GM04503 (cell line): Measurements from ENCODE around the gene ATXN3.

Source experiments
- DNase-seq: peaks from one replicate; pipeline ENCODE4 v3.0.0-alpha.2; 2012; ENCODE audit warnings: low read depth

Gene ATXN3

GRCh38 chr14:92106143-92106926, at the start of gene ATXN3:
ATXN3 (minus strand) TSS chr14:92106582; CDS start chr14:92106552, 30 bp downstream.
- DNase-seq: peak; percentile 87

GRCh38 chr14:92154283-92154942, 48.0 kb upstream of the ATXN3 start:
- DNase-seq: no peak

GRCh38 chr14:92153581-92153980, 47.2 kb upstream of the ATXN3 start:
- no peak for DNase-seq

DNA sequence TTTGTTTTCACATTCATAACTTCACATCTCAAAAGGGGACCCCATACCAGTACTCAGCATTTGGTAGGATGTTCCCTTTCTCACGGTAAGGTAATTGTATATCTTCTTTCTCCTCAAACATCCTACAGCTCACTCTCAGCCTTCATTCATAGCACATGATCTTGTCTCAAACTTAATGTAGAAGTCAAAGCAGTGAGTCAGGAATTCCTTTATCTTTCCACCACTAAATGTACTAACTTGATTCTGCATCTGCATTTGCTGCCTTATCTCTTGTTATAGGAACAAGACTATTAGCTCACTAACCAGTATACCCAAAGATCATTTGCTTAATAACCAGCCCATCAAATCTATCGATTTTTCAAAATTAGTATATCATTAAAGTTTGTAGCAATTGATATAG, 38.3 kb upstream of the ATXN3 start:
- no peak for DNase-seq

DNA sequence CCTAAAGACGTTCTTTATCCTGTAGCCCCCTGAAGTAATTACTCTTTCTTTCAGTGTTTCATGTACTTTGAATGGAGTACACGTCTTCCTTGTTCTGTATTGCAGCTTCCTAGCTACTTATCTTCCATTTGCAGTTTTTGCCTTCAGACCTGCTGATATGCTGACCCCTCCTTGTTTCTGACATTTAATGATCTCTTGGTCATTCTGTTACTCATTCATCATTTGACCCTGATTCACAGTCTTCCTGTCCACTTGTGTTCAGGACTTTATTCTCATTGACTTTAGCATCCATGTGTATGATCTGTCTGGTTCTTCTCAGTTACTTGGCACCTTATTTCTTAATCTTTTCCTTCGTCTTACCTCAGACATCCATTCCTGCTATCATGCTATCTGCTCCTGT, 37.6 kb upstream of the ATXN3 start:
- no peak for DNase-seq

GRCh38 chr14:92143309-92143708, 36.9 kb upstream of the ATXN3 start:
- DNase-seq: no peak

- DNase-seq: no peak
Observed at GRCh38 chr14:92135269-92135668, 28.9 kb upstream of the ATXN3 start.

- no peak for DNase-seq
Observed at GRCh38 chr14:92134456-92134855, 28.1 kb upstream of the ATXN3 start.

DNA sequence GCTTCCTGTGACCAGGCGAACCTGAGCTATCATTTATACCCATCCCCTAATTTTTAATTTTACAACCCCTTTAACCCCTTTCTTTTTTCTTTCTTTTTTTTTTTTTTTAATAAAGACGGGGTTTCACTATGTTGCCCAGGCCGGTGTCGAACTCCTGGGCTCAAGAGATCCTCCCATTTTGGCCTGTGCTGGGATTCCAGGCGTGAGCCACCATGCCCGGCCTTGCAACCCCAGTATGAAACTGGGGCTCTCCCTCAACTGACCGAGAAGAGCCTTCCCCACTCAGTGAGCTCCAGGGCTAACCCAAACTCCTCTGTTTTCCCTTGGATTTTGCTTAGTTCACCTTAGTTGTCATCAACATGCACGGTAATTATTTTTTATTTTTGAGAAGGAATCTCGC, 16.4 kb upstream of the ATXN3 start:
- DNase-seq: no peak

- DNase-seq: no peak
Observed at GRCh38 chr14:92122351-92122677, 15.9 kb upstream of the ATXN3 start.

GRCh38 chr14:92121670-92122350, 15.4 kb upstream of the ATXN3 start, which contains the start of the genes CPSF2 and NDUFB1:
CPSF2 (plus strand) TSS chr14:92121969; CDS start chr14:92130985, 9,016 bp downstream.
NDUFB1 (minus strand) TSS chr14:92121706; CDS start chr14:92117637, 4,069 bp downstream.
- DNase-seq: peak; percentile 37

- no peak for DNase-seq
Observed at GRCh38 chr14:92121207-92121669, 14.9 kb upstream of the ATXN3 start.

DNA sequence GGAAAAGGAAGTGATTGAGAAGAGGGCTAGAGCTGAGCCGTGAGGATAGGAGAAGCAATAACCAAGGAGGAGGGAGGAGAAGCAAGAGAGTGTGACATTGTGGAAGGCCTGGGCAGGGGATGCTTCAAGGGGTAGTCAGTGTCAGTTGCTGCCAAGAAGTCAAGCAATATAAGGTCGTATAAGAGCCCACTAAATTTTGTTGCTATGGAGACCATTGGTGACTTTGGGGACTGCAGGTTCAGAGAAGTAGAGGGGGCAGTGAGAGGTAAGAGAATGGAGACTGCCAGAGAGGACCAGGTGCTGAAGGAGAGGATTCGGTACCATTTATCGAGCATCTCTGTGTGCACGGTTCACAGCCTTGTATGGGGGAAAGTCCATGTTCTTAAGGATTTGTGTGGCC, 3.1 kb upstream of the ATXN3 start:
- DNase-seq: no peak

- no peak for DNase-seq
Observed at GRCh38 chr14:92108345-92109254, 2.2 kb upstream of the ATXN3 start.

GRCh38 chr14:92105893-92106142, 564 bp downstream of the ATXN3 start:
- DNase-seq: no peak

DNA sequence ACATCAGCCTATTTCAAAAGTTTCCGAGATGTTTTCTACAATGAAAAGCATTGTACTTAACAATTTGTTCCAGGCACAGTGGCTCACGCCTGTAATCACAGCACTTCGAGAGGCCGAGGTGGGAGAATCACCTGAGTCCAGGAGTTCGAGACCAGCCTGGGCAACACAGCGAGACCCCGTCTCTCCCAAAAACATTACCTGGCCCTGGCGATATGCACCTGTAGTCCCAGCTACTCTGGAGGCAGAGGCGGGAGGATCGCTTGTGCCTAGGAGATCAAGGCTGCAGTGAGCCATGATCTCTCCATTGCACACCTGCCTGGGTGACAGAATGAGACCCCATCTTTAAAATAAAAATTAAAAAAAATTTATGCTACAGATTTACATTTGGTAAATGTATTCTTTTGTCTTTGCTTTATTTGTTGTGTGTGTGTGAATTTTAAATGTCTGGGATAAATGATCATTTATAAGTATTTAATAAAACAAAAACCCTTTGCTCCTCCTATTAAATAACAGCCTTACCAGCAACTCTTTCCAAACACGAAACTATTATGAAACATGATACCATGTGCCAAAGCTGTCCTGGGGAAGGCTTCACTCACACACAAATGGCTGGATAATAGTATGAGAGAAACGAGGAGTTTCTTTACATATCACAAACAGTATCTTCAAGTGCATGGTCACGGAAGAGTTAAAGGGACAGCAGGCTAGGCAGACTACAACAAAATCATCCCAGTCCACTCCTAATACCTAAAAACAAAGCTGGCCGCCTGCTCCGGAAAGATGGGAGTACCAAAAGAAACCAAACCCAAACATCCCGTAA, 1.1 kb downstream of the ATXN3 start:
- DNase-seq: peak; percentile 21

GRCh38 chr14:92103363-92103989, 2.9 kb downstream of the ATXN3 start:
- DNase-seq: no peak

- no peak for DNase-seq
Observed at GRCh38 chr14:92099802-92100201, 6.6 kb downstream of the ATXN3 start.

- DNase-seq: no peak
Observed at GRCh38 chr14:92093320-92093719, 13.1 kb downstream of the ATXN3 start.

DNA sequence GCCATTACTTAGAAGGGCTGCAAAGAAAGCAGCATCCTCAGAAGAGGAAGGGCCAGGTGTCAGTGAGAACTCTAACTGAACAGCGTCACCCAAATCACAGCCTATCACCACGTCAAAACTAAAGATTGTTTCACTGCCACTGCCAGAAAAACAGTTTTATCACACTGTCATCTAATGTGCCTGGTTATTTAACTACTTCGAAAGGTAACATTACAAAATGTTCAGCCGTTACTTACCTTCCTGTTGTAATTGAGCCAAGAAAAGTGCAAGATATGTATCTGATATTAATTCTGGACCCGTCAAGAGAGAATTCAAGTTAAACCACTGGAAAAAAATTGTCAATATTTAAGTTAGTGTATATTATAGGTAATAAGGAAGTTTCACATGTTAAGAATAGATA, 17.9 kb downstream of the ATXN3 start:
- DNase-seq: no peak

DNA sequence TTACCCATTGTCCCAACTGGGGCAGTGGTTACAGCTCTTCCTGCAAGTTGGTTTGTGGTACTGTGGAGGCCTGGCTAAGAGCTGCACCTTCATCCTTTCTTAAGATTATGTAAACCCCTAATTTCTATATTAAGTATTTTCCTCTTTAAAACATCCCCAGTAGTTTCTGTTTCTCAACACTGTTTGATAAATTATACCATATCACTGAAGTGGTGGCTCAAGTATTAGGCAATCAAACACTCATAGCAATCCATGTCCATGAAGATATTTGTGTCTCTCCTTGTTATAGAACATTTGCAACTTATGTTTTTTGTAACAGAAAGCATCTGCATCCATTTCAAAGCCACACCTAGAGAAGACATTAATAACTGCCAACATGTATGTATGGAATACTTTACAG, 31.8 kb downstream of the ATXN3 start:
- DNase-seq: no peak
